Activated T-cell treated with anti-CD3 and anti-CD28 coated beads for 4 hours (primary cell): Measurements from ENCODE around the gene JAKMIP2.
"Not testable (repeated sequence)": the region's sequence is repeated elsewhere in the genome, so short reads cannot be mapped to it uniquely, and the experiment has no call there.

ENCODE experiments used
- DNase-seq: peaks from one replicate; pipeline ENCODE4 v3.0.0-alpha.2; 2020

Gene JAKMIP2

DNA sequence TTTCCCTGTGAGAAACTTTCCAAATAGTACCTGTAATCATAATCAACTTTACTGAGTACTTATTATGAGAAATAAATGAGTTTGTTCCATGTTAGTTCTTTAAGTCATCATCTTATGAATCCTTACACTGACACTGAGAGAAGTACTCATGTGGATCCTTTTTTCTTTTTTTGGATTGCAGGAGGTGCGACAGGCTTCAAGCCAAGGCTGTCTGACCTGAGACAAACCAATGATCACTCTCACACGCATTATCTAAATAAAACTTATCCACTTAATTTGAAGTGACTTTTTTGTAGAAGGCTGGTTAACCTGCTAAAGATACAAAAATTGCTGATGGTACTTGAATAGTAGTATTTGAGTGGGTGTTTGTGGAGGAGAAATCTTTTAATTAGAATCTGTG is 39.5 kb downstream of the JAKMIP2 start:
- DNase-seq, result no peak

DNA sequence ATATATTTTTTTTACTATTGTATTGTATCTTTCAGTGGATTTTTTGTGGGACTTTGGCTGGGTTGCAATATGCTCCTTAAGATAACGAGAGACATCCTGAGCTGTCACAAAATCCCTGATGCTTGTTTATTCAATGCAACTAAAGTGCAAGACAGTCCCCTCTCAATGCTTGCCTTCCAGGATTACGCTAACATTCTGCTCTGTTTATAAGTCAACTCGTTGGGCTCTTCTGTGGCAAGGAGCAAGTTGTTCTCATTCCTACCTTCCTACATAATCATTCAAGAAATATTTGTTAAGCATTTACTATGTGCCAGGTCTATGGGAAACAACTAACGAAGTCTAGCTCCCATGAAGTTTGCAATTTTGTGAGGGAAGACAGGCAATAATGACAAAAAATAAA is 40.4 kb downstream of the JAKMIP2 start:
- DNase-seq, result no peak

DNA sequence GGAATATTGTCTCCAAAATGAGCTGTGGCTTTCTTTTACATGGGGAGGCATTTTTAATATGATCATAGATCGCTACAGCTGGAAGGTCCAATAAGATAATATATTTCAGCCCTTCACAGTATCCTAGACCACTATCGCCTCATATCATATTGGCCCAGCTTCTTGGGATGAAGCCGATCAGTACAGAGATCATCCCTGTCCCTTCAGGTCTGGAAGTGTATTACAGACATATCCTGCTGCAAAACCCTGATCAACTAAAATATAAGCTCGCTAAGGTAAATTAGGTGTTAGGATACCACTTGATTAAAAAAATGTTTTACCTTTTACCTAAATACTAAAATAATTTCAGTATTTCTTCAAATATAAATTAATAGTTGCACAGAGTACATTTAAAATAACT is 41.7 kb downstream of the JAKMIP2 start:
- DNase-seq, result no peak

DNA sequence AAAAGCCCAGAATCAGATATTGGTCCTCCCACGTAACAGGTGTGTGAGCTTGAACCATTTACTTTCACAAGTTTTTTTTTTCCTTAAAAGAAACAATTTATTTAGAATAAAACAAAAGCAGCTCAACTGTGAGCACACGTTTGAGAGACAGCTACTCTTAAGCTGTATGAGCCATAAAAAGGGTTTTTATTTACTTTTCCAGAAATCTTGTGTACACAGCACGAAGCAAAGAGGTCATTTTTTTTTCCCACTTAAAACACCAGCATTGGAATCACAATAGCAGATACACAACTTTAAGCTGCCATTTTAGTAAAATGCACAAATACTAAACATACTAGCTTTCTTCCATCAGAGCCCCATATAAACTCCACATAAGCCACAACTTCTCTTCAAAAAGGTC is 44.6 kb downstream of the JAKMIP2 start:
- DNase-seq, result no peak

DNA sequence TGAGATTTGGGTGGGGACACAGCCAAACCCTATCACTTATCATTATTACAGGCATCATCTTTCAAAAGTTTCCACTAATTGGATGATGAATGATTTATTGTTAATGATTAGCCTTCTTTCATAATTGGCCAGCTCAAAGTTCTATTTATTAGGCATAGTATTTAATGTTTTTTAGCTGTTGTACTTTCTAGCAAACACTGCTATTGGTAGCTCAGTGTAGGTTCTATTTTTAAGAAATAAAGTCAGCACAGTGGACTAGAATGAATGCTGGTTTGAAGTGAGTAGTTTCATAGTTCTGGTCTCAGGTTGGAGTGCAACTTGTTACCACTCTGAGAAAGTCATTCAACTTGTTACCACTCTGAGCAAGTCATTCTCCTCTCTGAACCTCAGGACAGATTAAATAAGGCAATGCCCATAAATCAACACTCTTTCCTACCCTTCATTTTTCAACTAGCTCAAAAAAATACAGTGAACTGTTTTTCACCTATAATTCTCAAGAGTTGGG is 46.9 kb downstream of the JAKMIP2 start:
- DNase-seq, result no peak

DNA sequence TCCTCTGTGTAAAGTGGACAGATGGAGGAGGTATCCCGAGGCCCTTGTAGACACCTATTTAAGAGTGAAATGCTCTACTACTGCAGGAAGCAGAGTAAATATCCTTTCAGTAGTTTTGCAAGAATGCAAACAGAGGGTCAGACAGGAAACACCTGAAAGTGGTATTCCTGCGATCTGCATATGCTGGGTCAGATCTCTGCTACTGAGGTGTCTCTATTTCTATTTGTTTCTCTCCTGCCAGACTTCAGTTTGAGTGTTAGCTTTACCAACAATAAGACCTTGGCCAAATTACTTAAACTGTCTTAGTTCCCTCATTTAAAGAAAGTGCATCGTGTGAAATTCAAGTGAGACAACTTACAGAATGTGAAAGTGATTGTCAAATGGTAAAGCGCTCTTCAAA is 47.6 kb downstream of the JAKMIP2 start:
- no peak for DNase-seq

DNA sequence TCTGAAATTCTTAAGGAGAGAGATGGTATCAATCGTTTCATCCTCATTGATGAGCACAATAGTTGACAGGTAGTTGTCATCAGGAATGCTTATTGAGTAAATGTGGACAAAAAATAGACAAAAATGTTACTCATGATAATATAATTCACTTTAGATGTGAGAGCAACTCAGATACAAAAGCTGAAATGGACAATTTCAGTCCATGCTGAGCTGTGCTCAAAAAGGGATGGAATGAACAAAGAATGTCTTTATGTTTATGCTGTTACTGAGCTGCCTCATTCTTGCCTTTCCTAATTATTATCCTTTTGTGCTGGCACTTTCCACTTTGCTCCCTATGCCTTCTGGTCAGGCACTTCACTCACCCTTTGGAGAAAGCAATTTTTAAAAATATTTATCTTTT is 49.5 kb downstream of the JAKMIP2 start:
- no peak for DNase-seq

DNA sequence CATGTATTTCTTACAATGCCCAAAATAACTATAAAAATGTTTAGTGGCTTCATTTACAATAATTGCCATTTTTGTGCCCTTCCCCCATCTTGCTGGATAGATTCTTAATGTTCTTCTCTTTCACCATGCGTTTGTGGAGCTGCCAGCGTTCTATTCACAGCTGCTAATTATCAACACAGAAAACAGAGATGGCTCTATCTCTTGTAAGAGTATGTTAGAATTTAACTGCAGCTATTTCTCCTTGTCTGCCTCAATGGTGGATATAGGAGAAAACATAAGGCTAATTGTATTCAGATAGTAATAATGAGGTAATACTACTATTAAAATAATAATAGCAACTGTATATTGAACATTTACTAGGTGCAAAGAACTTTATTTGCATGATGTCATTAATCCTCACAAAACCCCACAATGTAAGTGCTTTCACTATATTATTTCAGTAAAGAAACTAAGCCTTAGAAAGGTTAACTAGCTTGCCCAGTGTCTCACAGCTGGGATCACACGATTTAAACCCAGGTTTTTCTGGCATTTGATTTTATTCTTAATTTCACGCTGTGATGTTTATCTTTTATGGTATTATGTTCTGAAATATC is 50.1 kb downstream of the JAKMIP2 start:
- DNase-seq, result no peak

DNA sequence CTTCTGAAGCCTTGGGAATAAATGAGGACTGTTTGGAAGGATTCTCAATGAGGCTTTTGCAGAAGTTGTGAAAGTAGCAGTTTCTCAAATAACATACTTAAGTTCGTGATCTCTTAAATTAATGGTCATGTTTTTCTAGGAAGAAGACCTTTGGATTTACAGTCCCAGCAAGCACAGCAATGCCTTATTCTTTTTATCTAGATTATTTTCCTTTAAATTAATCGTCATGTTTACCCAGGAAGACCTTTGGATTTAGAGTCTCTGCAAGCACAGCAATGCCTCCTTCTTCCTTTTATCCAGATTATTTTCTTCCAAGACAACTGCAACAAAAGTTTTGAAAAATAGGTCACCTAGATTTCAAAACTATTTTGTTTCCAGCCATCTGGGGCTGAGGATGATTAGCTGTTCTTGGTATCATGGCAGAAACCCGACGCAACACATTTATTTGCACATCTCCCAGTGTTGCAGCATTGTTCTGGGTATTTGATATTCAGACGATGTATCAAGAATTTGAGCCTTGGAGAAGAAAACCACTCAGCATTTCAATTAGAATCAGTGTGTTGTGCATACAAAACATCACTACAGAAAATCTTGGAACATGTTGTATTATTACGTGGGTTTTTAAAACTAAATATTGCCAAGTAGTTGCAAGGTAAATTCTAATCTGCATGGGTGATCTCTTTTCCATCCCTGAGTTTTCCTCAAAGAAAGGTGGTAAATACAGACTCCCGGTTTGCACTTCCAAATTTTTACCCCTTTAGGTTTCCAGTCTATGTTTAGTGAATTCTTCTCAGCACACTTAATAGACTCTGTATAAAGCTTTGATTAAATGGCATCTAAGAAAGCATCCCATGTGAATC is 50.9 kb downstream of the JAKMIP2 start:
- no peak for DNase-seq

DNA sequence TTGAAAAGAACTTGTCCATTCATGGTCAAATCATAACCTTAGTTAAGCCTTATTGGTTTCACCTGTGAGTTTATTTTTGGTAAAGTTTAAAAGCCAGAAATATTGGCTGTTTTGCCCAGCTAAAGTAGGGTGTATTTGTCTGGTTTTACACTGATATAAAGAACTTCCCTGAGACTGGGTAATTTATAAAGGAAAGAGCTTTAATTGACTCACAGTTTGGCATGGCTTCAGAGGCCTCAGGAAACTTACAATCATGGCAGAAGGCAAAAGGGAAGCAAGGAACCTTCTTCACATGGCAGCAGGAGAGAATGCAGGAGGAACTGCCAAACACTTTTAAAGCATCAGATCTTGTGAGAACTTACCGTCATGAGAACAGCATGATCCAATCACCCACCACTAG is 55.3 kb downstream of the JAKMIP2 start:
- no peak for DNase-seq

DNA sequence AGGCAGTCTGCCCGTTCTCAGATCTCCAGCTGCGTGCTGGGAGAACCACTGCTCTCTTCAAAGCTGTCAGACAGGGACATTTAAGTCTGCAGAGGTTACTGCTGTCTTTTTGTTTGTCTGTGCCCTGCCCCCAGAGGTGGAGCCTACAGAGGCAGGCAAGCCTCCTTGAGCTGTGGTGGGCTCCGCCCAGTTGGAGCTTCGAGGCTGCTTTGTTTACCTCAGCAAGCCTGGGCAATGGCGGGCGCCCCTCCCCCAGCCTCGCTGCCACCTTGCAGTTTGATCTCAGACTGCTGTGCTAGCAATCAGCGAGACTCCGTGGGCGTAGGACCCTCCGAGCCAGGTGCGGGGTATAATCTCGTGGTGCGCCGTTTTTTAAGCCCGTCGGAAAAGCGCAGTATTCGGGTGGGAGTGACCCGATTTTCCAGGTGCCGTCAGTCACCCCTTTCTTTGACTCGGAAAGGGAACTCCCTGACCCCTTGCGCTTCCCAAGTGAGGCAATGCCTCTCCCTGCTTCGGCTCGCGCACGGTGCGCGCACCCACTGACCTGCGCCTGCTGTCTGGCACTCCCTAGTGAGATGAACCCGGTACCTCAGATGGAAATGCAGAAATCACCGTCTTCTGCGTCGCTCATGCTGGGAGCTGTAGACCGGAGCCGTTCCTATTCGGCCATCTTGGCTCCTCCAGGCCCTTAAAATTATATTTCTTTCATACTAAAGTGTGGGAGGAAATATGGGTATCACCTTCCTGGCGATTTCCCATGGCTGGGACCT is 61.2 kb downstream of the JAKMIP2 start:
- DNase-seq, result not testable (repeated sequence)

DNA sequence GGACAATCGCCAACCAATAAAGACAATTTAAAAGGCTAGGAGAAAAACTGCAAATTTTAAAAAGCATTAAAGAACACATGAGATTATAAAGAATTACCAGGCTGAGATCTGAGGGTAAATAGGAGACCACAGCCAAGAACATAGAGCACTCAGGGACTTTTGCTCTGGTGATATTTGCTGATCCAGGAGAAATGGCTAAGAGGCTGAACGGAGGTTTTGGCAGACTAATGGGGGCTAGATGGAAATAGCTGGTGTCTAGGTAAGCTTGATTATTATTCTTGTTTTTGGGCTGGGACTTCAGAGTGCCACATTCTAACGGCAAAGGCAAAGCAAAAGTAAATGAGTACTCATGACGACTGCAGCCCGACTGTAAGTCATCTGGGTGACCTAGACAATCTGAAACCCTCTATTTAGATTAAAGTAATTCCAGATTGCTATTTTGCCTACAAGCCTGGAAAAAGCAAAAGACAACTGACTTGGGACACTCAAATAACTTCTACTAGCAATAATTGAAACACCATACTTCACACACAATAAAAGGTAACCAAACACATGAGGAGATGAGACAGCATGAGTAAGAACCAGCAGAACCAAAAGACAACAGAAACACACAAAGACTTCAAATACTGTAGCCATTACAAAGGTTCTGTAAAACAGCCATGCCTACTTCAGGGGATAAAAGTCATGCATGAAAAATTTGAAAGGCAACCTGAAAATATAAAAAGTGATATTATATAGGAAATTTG is 68.8 kb downstream of the JAKMIP2 start:
- DNase-seq, result no peak

DNA sequence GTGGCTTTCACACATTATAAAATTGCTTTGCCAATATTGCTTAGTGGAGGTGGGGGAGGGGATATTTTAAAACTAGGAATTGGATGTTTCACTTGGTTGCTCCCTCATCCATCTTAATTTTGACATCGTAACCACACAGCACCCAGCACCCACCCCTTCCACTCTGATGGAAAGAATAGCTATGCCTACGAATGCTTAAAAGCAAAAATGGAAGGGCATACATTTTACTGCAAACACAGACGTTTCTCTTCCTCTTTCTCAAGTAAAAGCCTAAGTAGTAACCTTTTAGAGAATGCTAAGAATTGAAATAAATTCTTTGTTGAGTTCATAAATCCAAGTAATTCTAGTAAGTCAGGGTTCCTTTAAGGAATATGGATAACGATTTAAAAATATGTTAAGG is 69.9 kb downstream of the JAKMIP2 start:
- no peak for DNase-seq

DNA sequence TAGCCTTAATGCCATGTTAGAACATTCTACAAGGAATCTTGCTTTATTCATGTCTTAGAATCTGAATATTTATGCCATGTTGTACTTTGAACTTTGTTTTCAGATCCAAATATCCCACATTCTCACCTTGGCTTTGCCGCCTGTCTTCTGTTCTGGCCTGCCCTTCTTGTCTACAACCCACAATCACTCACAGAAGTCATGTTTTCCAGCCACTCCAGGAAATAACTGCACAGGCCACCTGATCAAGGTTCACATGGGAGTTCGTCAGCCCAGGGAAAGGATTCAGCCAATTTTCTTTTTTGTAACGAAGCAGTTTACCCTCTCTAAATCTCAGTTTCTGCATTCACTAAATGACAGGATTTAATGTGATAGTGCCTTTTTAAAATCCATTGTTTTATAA is 70.5 kb downstream of the JAKMIP2 start:
- DNase-seq, result no peak

DNA sequence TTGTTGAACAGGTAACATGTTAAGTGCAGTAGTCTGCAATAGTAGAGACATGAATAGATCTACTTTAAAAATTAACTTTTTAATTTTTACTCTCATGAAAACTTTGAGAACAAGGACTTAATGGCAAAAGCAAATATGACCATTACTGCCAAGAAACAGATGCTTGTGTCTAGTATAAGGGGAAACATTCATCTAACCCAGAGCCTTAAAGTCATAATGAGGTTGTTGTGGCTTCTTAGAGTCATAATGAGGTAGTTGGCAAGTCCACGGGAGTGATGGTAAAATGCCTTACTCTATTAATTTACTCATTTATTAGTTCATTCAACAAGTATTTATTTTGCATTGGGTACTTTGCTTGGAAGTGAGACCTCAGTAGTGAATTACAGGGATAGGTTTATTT is 71.5 kb downstream of the JAKMIP2 start:
- no peak for DNase-seq

DNA sequence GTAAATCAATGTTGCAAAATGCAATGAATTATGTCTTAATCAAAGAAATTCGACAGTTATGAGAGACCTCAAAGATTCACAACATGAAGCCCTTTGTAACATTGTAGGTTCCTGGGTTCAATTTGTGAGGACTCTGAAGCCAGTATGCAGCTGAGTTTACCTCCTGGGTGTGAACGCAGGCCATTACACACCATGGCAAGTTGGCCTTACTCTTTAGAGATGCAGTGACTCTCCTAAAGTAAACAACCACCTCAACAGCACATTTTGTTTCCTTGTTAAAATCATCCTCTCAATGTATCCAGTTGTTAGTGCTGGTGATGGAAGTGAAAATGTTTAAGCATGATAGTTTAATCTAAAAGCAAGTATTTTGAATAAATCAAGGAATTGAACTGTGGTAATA is 73.8 kb downstream of the JAKMIP2 start:
- no peak for DNase-seq

DNA sequence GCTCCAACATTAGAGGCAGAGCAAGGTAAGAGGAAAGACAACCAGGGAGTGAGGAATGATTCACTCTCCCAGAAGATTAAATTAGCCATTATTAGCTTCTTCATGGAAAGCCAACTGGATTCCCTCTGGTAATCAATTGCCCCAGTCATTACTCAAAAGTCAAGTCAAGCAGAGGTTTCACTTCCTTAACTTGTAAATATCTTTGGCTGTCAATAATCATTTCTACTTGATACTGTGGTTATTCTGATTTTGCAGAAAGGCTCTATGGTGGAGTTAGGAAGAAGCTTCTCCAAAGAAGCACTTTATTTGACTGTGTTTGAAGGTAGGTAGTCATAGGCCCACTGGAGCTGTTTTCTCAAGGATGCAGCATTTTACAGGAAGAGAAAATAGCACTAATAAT is 78.0 kb downstream of the JAKMIP2 start:
- no peak for DNase-seq

DNA sequence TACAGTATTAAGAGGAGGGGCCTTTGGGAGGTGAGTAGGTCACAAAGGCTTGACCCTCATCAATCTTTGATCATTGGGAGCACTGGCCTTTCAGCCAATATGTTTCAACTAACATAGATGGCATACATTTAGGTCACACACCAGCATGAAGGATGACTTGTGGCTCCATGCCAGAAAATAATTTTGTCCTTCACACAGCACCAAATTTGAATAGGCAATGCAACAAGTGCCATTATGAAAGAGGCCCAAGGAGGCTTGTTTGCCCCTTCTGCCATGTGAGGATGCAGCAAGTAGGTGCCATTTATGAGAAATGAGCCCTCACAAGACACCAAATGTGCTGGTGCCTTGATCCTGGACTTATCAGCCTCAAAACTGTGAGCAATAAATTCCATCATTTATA is 81.1 kb downstream of the JAKMIP2 start:
- no peak for DNase-seq

DNA sequence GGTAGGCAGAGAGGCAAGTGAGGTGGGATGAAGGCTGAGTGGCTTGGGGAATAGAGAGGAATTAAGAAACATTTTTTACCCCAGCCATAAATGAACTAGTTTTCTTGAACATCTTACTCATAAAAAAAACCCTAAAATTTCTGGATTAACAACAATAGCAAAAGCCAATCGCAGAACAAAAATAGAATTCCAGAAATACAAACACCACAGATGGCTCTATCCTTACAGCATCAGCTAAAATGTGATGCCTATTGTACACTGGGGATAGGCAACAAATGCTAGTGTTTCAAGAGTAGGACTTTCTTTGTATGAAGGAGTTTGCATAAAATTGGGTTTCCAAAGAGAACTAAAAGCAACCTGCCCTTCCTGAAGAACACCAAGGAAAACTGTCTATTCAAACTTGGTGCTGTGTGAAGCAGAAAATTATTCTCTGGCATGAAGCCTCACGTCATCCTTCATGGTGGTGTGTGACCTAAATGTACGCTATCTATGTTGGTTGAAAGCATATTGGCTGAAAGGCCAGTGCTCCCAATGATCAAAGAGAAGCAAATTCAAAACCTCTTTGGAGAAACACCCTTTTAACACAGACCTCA is 82.9 kb downstream of the JAKMIP2 start:
- no peak for DNase-seq

DNA sequence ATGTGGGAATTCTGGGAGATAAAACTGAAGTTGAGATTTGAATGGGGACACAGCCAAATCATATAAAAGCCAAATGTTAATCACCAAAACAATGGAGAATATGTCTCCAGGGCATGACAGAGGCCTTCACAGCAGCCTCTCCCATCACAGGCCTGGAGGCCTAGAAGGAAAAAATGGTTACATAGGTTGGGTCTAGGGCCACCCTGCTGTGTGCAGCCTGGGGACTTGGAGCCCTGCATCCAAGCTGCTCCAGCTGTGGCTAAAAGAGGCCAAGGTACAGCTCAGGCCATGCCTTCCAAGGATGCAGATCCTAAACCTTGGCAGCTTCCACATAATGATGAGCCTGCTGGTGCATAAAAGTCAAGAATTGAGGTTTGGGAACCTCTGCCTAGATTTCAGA is 85.1 kb downstream of the JAKMIP2 start:
- DNase-seq, result no peak

DNA sequence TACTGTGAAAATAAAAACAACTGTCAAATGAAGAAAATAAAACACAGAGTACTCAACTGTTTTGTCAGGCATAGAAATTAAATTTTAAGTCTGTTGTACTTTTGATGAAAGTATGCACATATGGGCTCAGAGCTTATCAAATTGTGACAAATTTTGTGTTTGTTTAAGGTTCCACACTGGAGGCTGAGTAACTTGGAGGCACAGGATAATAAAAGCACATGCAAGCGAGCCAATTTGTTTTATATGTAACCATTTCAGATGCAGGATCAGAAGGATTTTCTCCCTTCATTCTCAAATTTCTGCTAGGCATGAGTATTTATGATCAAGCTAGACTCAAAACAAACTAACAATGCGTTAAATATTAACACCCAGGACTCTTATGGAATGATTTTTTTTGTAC is 87.8 kb downstream of the JAKMIP2 start:
- no peak for DNase-seq

DNA sequence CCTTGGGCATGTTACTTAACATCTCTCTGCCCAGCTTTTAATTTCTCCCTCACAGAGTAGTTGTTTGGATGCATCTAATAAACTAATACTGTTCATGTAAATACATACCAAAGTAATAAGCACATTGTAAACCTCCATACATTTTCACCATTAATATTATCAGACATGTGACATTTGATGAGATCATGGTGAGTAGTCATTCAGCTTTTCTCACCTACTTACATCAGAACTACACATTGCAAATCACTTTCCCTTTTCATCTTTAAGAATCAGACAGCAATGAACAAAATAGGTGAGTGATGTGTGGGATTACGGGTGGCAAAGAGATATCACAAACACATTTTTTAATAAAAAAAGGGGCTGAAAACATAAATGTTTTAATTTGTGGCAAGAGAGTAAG is 89.3 kb downstream of the JAKMIP2 start:
- DNase-seq, result no peak

DNA sequence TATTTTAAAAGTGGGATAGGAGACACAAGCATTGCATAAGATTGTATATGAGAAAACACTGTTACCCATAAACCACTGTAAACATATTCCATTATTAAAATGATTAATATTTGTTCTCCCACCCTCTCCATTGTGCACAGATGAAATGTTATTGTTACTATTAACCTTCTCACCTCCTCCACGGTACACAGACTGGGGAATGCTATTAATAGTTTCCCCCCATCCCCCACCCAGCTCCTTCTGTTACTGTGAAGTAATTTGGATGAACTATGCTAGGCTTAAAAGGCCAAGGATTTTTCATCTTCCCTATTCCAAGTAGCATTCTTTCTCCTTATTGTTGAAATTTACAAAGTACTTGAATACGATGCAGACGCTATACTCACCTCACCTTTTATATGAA is 91.4 kb downstream of the JAKMIP2 start:
- DNase-seq, result no peak
